Measurements from ENCODE around the gene TMEM243.
"Not testable (repeated sequence)": the region's sequence is repeated elsewhere in the genome, so short reads cannot be mapped to it uniquely, and the experiment has no call there.

TMEM243 gene

GRCh38 chr7:87206361-87206760 lies 13.2 kb downstream of the TMEM243 start:
- no peak for TF ChIP-seq CTCF (IDR thresholded peaks at IDR 0.05; ENCODE audit: low read depth, low read length)
- H3K4me3 ChIP-seq (ENCODE audit: low read depth, low read length), result no peak overlapping the region
- H3K9me3 ChIP-seq, result peaks cover 8% of the 10 kb centered on the region; the same call in 1 of the 2 replicates
- peaks cover 21% of the 10 kb centered on the region for H3K36me3 ChIP-seq
- H3K4me1 ChIP-seq, result no peaks in the 10 kb centered on the region
- DNase-seq, result no peak
- no peaks in the 10 kb centered on the region for H3K27me3 ChIP-seq

- H3K36me3 ChIP-seq, result peaks cover 21% of the 10 kb centered on the region
- not testable (repeated sequence) for H3K4me3 ChIP-seq (ENCODE audit: low read depth, low read length); H3K9me3 ChIP-seq; H3K27me3 ChIP-seq; H3K4me1 ChIP-seq; DNase-seq
Measured at GRCh38 chr7:87205701-87206100, 13.8 kb downstream of the TMEM243 start.

GRCh38 chr7:87204933-87205332 lies 14.6 kb downstream of the TMEM243 start:
- no peaks in the 10 kb centered on the region for H3K27me3 ChIP-seq
- H3K4me3 ChIP-seq (ENCODE audit: low read depth, low read length), result no peak overlapping the region
- TF ChIP-seq CTCF (IDR thresholded peaks at IDR 0.05; ENCODE audit: low read depth, low read length), result no peak
- peaks cover 25% of the 10 kb centered on the region for H3K36me3 ChIP-seq
- H3K9me3 ChIP-seq, result peaks cover 8% of the 10 kb centered on the region; the same call in 1 of the 2 replicates
- no peak for DNase-seq
- H3K4me1 ChIP-seq, result no peaks in the 10 kb centered on the region

- H3K9me3 ChIP-seq; H3K4me1 ChIP-seq; H3K27me3 ChIP-seq; DNase-seq; H3K4me3 ChIP-seq (ENCODE audit: low read depth, low read length): not testable (repeated sequence)
- H3K36me3 ChIP-seq, result peaks cover 26% of the 10 kb centered on the region
Measured at GRCh38 chr7:87203929-87204328, 15.6 kb downstream of the TMEM243 start.

- no peak for DNase-seq
- no peaks in the 10 kb centered on the region for H3K27me3 ChIP-seq
- no peak for TF ChIP-seq CTCF (IDR thresholded peaks at IDR 0.05; ENCODE audit: low read depth, low read length)
- H3K4me3 ChIP-seq (ENCODE audit: low read depth, low read length), result no peak overlapping the region
- peaks cover 6% of the 10 kb centered on the region for H3K4me1 ChIP-seq
- H3K9me3 ChIP-seq, result peaks cover 8% of the 10 kb centered on the region; the same call in 1 of the 2 replicates
- H3K36me3 ChIP-seq, result peaks cover 30% of the 10 kb centered on the region
Measured at GRCh38 chr7:87202705-87203104, 16.8 kb downstream of the TMEM243 start.

- no peak for DNase-seq
- peaks cover 35% of the 10 kb centered on the region for H3K36me3 ChIP-seq
- no peak for TF ChIP-seq CTCF (IDR thresholded peaks at IDR 0.05; ENCODE audit: low read depth, low read length)
Measured at GRCh38 chr7:87202208-87202607, 17.3 kb downstream of the TMEM243 start.

GRCh38 chr7:87199700-87200450 lies 19.7 kb downstream of the TMEM243 start:
- Histone ChIP-seq H3K27me3 (no peaks in the 10 kb centered on the region), H3K36me3 (peaks cover 52% of the 10 kb centered on the region), H3K4me3 (ENCODE audit: low read depth, low read length) (no peak overlapping the region), H3K4me1 (peaks cover 6% of the 10 kb centered on the region), H3K9me3 (no peaks in the 10 kb centered on the region)
- TF ChIP-seq CTCF (IDR thresholded peaks at IDR 0.05; ENCODE audit: low read depth, low read length), result no peak
- DNase-seq, result no peak

More at GRCh38 chr7:87202208-87202607, 17.3 kb downstream of the TMEM243 start:
- Histone ChIP-seq H3K27me3 (no peaks in the 10 kb centered on the region), H3K4me1 (peaks cover 6% of the 10 kb centered on the region), H3K4me3 (ENCODE audit: low read depth, low read length) (no peak overlapping the region), H3K9me3 (peaks cover 8% of the 10 kb centered on the region; the same call in 1 of the 2 replicates)

All from BE2C (cell line).